ENCODE results near the gene LPIN1. TPM values are rescaled to one million over a fixed set of nuclear protein-coding genes. Genes with fewer than 3 reads are reported as not detected.

The LPIN1 gene
- total and polyA plus RNA-seq, 2 of the 8 experiments (the other 6 are each of a cell fraction or from before 2014, with no cell fraction given), result 4.3 to 9.8 TPM

DNA sequence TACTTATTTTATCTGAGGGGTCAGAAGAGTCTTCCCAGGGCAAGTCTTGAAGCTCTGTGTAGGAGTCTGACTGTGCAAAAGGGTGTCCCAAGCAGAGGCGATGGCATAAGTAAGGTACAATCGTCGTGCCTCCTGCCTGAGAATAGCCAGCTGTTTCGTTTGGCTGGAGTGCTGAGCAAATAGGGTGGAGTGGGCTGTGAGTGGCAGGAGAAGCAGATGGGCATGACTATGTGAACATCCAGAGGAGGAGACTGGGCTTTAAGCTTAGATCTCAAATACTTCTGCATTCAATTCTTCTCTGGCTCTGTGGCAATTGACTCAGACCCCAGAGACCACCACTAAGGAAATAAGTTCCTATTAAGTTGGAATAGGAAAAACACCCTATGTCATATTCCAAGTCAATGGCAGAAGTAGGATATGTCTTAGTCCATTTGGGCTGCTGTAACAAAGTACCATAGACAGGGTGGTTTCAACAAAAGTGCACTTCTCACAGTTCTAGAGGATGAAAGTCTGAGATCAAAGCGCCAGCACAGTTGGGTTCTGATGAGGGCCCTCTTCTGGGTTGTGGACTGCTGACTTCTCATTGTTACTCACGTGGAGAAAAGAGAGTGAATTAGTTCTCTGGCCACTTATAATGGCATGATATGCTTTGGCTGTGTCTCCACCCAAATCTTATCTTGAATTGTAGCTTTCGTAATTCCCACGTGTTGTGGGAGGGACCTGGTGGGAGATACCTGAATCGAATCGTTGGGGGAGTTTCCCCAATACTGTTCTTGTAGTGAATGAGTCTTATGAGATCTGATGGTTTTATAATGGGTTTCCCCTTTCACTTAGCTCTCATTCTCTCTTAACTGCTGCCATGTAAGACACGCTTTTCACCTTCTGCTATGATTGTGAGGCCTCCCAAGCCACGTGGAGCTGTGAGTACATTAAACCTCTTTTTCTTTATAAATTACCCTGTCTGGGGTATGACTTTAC is 120.2 kb downstream of the LPIN1 start (continued):
- TF ChIP-seq, protein P1, sequence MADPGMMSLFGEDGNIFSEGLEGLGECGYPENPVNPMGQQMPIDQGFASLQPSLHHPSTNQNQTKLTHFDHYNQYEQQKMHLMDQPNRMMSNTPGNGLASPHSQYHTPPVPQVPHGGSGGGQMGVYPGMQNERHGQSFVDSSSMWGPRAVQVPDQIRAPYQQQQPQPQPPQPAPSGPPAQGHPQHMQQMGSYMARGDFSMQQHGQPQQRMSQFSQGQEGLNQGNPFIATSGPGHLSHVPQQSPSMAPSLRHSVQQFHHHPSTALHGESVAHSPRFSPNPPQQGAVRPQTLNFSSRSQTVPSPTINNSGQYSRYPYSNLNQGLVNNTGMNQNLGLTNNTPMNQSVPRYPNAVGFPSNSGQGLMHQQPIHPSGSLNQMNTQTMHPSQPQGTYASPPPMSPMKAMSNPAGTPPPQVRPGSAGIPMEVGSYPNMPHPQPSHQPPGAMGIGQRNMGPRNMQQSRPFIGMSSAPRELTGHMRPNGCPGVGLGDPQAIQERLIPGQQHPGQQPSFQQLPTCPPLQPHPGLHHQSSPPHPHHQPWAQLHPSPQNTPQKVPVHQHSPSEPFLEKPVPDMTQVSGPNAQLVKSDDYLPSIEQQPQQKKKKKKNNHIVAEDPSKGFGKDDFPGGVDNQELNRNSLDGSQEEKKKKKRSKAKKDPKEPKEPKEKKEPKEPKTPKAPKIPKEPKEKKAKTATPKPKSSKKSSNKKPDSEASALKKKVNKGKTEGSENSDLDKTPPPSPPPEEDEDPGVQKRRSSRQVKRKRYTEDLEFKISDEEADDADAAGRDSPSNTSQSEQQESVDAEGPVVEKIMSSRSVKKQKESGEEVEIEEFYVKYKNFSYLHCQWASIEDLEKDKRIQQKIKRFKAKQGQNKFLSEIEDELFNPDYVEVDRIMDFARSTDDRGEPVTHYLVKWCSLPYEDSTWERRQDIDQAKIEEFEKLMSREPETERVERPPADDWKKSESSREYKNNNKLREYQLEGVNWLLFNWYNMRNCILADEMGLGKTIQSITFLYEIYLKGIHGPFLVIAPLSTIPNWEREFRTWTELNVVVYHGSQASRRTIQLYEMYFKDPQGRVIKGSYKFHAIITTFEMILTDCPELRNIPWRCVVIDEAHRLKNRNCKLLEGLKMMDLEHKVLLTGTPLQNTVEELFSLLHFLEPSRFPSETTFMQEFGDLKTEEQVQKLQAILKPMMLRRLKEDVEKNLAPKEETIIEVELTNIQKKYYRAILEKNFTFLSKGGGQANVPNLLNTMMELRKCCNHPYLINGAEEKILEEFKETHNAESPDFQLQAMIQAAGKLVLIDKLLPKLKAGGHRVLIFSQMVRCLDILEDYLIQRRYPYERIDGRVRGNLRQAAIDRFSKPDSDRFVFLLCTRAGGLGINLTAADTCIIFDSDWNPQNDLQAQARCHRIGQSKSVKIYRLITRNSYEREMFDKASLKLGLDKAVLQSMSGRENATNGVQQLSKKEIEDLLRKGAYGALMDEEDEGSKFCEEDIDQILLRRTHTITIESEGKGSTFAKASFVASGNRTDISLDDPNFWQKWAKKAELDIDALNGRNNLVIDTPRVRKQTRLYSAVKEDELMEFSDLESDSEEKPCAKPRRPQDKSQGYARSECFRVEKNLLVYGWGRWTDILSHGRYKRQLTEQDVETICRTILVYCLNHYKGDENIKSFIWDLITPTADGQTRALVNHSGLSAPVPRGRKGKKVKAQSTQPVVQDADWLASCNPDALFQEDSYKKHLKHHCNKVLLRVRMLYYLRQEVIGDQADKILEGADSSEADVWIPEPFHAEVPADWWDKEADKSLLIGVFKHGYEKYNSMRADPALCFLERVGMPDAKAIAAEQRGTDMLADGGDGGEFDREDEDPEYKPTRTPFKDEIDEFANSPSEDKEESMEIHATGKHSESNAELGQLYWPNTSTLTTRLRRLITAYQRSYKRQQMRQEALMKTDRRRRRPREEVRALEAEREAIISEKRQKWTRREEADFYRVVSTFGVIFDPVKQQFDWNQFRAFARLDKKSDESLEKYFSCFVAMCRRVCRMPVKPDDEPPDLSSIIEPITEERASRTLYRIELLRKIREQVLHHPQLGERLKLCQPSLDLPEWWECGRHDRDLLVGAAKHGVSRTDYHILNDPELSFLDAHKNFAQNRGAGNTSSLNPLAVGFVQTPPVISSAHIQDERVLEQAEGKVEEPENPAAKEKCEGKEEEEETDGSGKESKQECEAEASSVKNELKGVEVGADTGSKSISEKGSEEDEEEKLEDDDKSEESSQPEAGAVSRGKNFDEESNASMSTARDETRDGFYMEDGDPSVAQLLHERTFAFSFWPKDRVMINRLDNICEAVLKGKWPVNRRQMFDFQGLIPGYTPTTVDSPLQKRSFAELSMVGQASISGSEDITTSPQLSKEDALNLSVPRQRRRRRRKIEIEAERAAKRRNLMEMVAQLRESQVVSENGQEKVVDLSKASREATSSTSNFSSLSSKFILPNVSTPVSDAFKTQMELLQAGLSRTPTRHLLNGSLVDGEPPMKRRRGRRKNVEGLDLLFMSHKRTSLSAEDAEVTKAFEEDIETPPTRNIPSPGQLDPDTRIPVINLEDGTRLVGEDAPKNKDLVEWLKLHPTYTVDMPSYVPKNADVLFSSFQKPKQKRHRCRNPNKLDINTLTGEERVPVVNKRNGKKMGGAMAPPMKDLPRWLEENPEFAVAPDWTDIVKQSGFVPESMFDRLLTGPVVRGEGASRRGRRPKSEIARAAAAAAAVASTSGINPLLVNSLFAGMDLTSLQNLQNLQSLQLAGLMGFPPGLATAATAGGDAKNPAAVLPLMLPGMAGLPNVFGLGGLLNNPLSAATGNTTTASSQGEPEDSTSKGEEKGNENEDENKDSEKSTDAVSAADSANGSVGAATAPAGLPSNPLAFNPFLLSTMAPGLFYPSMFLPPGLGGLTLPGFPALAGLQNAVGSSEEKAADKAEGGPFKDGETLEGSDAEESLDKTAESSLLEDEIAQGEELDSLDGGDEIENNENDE (IDR thresholded peaks at IDR 0.05; ENCODE audit: insufficient replicate concordance, low read length), result no peak
- no peak for TF ChIP-seq TBP (IDR thresholded peaks at IDR 0.05; ENCODE audit: low read depth, low read length)
- TF ChIP-seq, protein P2, sequence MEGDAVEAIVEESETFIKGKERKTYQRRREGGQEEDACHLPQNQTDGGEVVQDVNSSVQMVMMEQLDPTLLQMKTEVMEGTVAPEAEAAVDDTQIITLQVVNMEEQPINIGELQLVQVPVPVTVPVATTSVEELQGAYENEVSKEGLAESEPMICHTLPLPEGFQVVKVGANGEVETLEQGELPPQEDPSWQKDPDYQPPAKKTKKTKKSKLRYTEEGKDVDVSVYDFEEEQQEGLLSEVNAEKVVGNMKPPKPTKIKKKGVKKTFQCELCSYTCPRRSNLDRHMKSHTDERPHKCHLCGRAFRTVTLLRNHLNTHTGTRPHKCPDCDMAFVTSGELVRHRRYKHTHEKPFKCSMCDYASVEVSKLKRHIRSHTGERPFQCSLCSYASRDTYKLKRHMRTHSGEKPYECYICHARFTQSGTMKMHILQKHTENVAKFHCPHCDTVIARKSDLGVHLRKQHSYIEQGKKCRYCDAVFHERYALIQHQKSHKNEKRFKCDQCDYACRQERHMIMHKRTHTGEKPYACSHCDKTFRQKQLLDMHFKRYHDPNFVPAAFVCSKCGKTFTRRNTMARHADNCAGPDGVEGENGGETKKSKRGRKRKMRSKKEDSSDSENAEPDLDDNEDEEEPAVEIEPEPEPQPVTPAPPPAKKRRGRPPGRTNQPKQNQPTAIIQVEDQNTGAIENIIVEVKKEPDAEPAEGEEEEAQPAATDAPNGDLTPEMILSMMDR (IDR thresholded peaks at IDR 0.05; ENCODE audit: control extremely low read depth in 1 of 3, insufficient read depth in 1 of 3, low read depth in 1 of 3, low read length in 3 of 3), result no peak
- TF ChIP-seq SRF (IDR thresholded peaks at IDR 0.05; ENCODE audit: low read depth, low read length), result no peak
- no peak for TF ChIP-seq FOSL1 (IDR thresholded peaks at IDR 0.05; ENCODE audit: insufficient read depth, low read depth, low read length)
- TF ChIP-seq CHD1 (IDR thresholded peaks at IDR 0.05; ENCODE audit: low read depth, low read length), result no peak
- no peak for TF ChIP-seq CBX5 (IDR thresholded peaks at IDR 0.05; ENCODE audit: low read depth, low read length)

Data from H1 (cell line).